Measurements from ENCODE around the gene RNU1-2. TPM values are rescaled to one million over a fixed set of nuclear protein-coding genes. Genes with fewer than 3 reads are reported as not detected.
"Not testable (repeated sequence)": the region's sequence is repeated elsewhere in the genome, so short reads cannot be mapped to it uniquely, and the experiment has no call there.

Gene RNU1-2
- total RNA-seq, 2 donors from 2014 or later, result not detected

- H3K27ac ChIP-seq, result no peak overlapping the region
- no peak for DNase-seq (ENCODE audit: low spot score)
These were observed 30.8 kb downstream of the RNU1-2 start for GRCh38 chr1:16926491-16927073.

GRCh38 chr1:16927256-16927655 is 31.5 kb downstream of the RNU1-2 start:
- Histone ChIP-seq H3K4me3 (no peak overlapping the region), H3K27ac (no peak overlapping the region), H3K9me3 (no peaks in the 10 kb centered on the region), H3K36me3 (peaks cover 4% of the 10 kb centered on the region), H3K4me1 (no peaks in the 10 kb centered on the region), H3K27me3 (no peaks in the 10 kb centered on the region)
- TF ChIP-seq CTCF (IDR thresholded peaks at IDR 0.05), result no peak
- no peak for DNase-seq (ENCODE audit: low spot score)

More at GRCh38 chr1:16926491-16927073, 30.8 kb downstream of the RNU1-2 start:
- H3K4me3 ChIP-seq, result no peak overlapping the region
- peaks cover 4% of the 10 kb centered on the region for H3K36me3 ChIP-seq
- no peak for TF ChIP-seq CTCF (IDR thresholded peaks at IDR 0.05)
- peaks cover 0 to 3% of the 10 kb centered on the region in 2 donors for H3K4me1 ChIP-seq
- H3K9me3 ChIP-seq, result no peaks in the 10 kb centered on the region
- no peaks in the 10 kb centered on the region for H3K27me3 ChIP-seq

DNA sequence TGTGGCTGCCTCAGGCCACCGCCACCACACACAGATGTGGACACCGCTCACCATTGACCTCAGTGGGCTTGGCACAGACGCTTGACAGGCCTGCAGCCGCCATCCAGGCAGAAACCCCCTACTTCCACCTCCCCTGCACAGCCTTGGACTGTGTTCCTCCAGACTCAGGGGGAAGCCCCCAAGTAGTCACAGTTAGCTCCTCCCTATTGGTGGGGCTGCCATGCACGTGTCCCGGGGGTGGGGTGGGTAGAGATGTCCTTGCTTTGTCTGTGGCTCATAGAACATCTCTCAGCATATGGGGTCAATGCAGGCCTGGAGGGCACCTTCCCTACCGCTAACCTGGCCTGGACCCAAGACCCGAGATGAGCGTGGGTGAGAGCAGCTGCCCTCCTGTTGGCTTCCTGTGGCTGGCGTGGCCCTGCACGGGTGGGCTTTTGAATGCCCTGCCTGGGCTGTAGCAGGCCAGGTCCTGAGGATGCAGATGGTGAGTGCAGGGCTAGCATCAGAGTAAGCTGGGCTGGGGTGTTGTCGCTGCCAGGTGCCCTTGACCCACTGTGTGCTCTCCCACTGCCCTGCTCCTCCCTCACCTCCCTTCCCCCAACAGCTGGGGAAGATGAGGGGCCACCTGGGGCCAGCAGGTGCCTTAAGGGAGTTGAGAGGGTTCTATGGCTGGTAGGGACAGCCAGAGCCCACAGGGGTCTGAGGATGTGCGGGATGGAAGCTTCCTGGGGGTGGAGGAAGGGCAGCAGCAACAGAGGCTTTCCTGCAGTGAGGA is 32.1 kb downstream of the RNU1-2 start:
- Histone ChIP-seq H3K4me1 (no peaks in the 10 kb centered on the region), H3K36me3 (peaks cover 4% of the 10 kb centered on the region), H3K27me3 (no peaks in the 10 kb centered on the region), H3K9me3 (no peaks in the 10 kb centered on the region), H3K4me3 (no peak overlapping the region), H3K27ac (no peak overlapping the region)
- no peak for DNase-seq (ENCODE audit: low spot score)
- no peak for TF ChIP-seq CTCF (IDR thresholded peaks at IDR 0.05)

DNA sequence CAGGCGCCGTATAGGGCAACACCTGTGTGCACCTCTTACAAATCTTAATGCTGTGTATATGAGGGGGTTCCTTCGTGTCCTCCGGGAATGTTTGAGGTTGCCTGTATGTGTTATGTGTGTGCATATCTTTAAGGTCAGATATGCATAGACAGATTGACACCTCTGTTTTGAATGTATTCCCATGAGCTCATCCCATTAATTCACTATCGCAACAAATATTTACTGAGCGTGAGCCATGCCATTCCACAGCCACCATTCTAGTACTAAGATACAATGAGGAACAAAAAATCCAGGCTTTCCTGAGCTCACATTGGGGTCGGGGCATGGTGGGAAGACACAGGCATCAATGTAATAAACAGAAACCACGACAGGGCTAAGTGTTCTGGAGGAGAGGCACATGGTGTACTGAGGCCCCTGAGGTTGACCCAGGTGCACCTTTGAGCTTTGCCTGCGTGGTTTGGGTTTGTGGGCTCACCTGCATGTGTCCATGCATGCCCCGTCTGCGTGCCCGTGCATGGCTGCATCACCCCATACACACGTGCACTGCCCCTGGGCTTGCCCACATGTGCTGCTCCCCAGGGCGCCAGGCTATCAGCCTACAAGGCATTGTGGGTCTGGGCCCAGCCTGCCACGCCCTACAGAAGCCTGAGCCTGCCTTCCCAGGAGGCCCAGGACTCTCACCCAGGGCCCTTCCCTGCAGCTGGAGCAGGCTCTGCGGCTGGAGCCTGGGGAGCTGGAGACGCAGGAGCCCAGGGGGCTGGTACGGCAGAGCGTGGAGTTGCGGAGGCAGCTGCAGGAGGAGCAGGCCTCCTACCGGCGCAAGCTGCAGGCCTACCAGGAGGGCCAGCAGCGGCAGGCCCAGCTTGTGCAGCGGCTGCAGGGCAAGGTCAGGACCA is 33.6 kb downstream of the RNU1-2 start:
- not testable (repeated sequence) for H3K27ac ChIP-seq; DNase-seq (ENCODE audit: low spot score); H3K27me3 ChIP-seq; H3K9me3 ChIP-seq; H3K4me3 ChIP-seq; H3K4me1 ChIP-seq; H3K36me3 ChIP-seq

- not testable (repeated sequence) for DNase-seq (ENCODE audit: low spot score)
These were observed 35.6 kb downstream of the RNU1-2 start for GRCh38 chr1:16931206-16931934.

DNA sequence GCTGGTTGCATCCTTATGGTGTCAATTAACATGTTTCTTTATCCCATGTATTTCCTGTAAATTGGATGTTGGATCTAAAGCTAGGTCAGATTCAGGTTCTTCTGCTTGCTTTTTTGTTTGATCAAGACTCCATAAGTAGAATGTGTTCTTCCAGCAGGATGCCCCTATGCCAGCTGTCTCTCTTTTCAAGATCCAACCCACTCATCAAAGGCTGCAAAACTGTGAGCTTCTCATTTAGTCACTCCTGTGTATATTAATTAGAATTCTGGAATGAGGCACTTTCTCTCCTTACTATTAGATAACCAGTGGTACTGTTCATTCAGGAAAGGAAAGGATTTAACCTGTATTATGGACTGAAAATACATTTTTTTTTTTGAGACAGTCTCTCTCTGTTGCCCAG is 38.2 kb downstream of the RNU1-2 start:
- H3K27ac ChIP-seq; H3K27me3 ChIP-seq; H3K36me3 ChIP-seq; H3K4me3 ChIP-seq; H3K4me1 ChIP-seq; H3K9me3 ChIP-seq; DNase-seq (ENCODE audit: low spot score): not testable (repeated sequence)

More at GRCh38 chr1:16931206-16931934, 35.6 kb downstream of the RNU1-2 start:
- not testable (repeated sequence) for H3K9me3 ChIP-seq, H3K36me3 ChIP-seq, H3K27me3 ChIP-seq, H3K27ac ChIP-seq, H3K4me3 ChIP-seq, H3K4me1 ChIP-seq

DNA sequence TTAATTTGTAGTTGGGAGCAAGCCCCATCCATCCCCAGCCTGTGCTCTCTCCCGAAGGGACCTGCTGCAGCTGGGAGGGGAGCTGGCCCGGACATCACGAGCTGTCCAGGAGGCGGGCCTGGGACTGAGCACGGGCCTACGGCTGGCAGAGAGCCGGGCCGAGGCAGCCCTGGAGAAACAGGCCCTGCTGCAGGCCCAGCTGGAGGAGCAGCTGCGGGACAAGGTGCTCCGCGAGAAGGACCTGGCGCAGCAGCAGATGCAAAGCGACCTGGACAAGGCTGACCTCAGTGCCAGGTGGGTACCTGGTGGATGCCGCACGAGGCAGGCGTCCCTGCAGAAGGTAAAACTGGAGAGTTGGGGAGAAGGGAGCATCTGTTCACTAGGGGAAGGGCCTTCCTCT is 40.8 kb downstream of the RNU1-2 start:
- not testable (repeated sequence) for H3K27me3 ChIP-seq; DNase-seq (ENCODE audit: low spot score); H3K4me1 ChIP-seq; H3K9me3 ChIP-seq; H3K27ac ChIP-seq; H3K4me3 ChIP-seq; H3K36me3 ChIP-seq
